Hepatocyte (in vitro differentiated cells): ENCODE data around the gene NYAP2.

Source experiments
- EZH2 ChIP-seq: fragments of 200-600 bp; sonication (generic); IDR thresholded peaks from 2 replicates; pipeline ENCODE4 v1.6.1; 2016; ENCODE audit warnings: antibody characterized with exemption, mild to moderate bottlenecking, borderline replicate concordance
- TF ChIP-seq, protein P1 (sequence below): fragments of 200-600 bp; sonication (generic); IDR thresholded peaks from 2 replicates; pipeline ENCODE4 v1.5.1; 2016; ENCODE audit warnings: antibody characterized with exemption, mild to moderate bottlenecking; ENCODE audit not compliant: poor library complexity

DNA sequence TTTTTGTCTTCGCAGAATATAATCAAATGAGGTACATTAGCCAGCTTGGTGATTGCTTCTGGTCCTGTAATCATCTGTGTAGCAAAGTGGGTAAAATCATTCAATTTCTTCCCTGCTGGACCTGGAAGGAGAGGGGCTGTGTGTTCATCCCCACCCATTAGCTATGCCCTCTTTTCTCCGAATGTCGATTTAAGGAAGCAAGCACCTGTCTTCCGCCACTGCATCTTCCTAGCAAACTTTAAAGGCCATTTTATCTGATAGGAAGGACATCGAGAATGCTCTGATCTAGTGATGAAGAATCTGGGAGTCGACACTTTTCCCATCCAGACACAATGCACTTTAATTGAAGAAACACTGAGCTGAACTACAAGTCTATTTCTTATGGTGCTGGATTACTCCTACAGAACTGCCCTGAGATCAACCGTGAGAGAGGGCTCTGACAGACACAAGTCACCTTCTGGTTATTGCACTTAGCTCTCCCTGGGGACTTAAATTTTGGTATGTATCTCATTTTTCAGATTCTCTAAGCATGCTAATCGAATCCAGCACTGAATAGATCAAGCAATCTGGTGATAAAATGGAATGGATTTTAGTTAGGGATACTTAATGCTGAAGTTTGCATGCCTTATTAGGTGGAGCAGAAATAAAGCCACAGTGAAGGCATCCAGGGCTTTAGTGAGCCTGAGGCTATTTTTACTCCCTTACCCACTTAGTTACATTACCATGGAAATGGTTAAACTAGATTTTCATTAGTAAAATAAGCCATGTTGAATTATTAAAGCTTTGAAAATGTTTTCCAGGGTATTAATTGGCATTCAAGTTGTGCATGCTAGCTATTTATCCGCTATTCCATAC, 1.3 kb downstream of the NYAP2 start:
- TF ChIP-seq, protein P1, sequence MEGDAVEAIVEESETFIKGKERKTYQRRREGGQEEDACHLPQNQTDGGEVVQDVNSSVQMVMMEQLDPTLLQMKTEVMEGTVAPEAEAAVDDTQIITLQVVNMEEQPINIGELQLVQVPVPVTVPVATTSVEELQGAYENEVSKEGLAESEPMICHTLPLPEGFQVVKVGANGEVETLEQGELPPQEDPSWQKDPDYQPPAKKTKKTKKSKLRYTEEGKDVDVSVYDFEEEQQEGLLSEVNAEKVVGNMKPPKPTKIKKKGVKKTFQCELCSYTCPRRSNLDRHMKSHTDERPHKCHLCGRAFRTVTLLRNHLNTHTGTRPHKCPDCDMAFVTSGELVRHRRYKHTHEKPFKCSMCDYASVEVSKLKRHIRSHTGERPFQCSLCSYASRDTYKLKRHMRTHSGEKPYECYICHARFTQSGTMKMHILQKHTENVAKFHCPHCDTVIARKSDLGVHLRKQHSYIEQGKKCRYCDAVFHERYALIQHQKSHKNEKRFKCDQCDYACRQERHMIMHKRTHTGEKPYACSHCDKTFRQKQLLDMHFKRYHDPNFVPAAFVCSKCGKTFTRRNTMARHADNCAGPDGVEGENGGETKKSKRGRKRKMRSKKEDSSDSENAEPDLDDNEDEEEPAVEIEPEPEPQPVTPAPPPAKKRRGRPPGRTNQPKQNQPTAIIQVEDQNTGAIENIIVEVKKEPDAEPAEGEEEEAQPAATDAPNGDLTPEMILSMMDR = no peak
- TF ChIP-seq EZH2 = no peak
